CD4-positive, alpha-beta T cell (primary cell): ENCODE results near the gene SNX30. TPM values are rescaled to one million over a fixed set of nuclear protein-coding genes. Genes with fewer than 3 reads are reported as not detected.

Experiments used
- ATAC-seq: fragments of 200-7000 bp; cut with Tn5 transposase; one replicate; pipeline ENCODE4 v1.10.0; 2022; ENCODE audit warnings: mild to moderate bottlenecking; ENCODE audit not compliant: poor library complexity
- CTCF ChIA-PET: fragments of 350-600 bp; sonication (Branson Sonifier 250); formaldehyde crosslinking; loops from one replicate; lab custom pipeline; 2021; ENCODE audit warnings: antibody characterized with exemption, inconsistent platforms; lab: Charles Lee
- POLR2A ChIA-PET: fragments of 350-600 bp; sonication (Branson Sonifier 250); formaldehyde crosslinking; loops from one replicate; lab custom pipeline; 2021; ENCODE audit warnings: antibody characterized with exemption, inconsistent platforms; lab: Charles Lee
- DNase-seq, 14 experiments: peaks; one replicate each; pipeline ENCODE4 v3.0.0-alpha.2; 2013 to 2020; ENCODE audit warnings: mixed read lengths in 2 of 14
- H3K27ac ChIP-seq, 2 donors: one replicate each; pipeline versions ENCODE4 v1.5.1 to v1.7.0; 2013; ENCODE audit warnings: low read length in 2 of 2, low read depth in 1 of 2, mild to moderate bottlenecking in 1 of 2
- H3K27me3 ChIP-seq, 2 experiments: 1 replicate in 1 of 2; 2 replicates in 1 of 2; pipeline versions ENCODE4 v1.6.1 to v1.7.0; 2013; ENCODE audit warnings: low read length in 2 of 2, control low read depth in 1 of 2, mild to moderate bottlenecking in 1 of 2, moderate library complexity in 1 of 2; ENCODE audit not compliant: insufficient read depth in 2 of 2, control insufficient read depth in 1 of 2
- H3K36me3 ChIP-seq: one replicate; pipeline ENCODE4 v1.6.1; 2013; ENCODE audit warnings: low read length, control low read depth; ENCODE audit not compliant: insufficient read depth
- H3K4me1 ChIP-seq: one replicate; pipeline ENCODE4 v1.6.1; 2013; ENCODE audit warnings: low read length, control low read depth; ENCODE audit not compliant: insufficient read depth
- H3K4me3 ChIP-seq: one replicate; pipeline ENCODE4 v1.5.1; 2013; ENCODE audit warnings: mild to moderate bottlenecking, low read length, moderate library complexity
- H3K9me3 ChIP-seq, 2 experiments: 1 replicate in 1 of 2; 2 replicates in 1 of 2; pipeline versions ENCODE4 v1.6.1 to v1.7.0; 2013; ENCODE audit warnings: low read length in 2 of 2, mild to moderate bottlenecking in 2 of 2, control low read depth in 1 of 2, moderate library complexity in 1 of 2; ENCODE audit not compliant: control insufficient read depth in 1 of 2, insufficient read depth in 1 of 2
- H3K27ac Mint-ChIP-seq: one replicate; pipeline ENCODE4 v1.8.0; 2020; ENCODE audit warnings: mixed read lengths
- H3K27me3 Mint-ChIP-seq: one replicate; pipeline ENCODE4 v1.8.0; 2021; ENCODE audit warnings: mixed read lengths
- H3K36me3 Mint-ChIP-seq: one replicate; pipeline ENCODE4 v1.8.0; 2021; ENCODE audit warnings: low read depth, mixed read lengths
- H3K4me1 Mint-ChIP-seq: one replicate; pipeline ENCODE4 v1.8.0; 2021; ENCODE audit warnings: low read depth, mixed read lengths
- H3K4me3 Mint-ChIP-seq: one replicate; pipeline ENCODE4 v1.8.0; 2020; ENCODE audit warnings: mild to moderate bottlenecking, mixed read lengths
- H3K9me3 Mint-ChIP-seq: one replicate; pipeline ENCODE4 v1.8.0; 2020; ENCODE audit warnings: mixed read lengths
- intact Hi-C, 2 experiments: fragments of 100-400 bp; cut with DNase I in 1 of 2; cut with micrococcal nuclease in 1 of 2; formaldehyde crosslinking; loops; one replicate each; pipeline versions ENCODE4 v1.15.1 to v1.9.0; 2023 to 2025; cut with DNase I, micrococcal nuclease
- total RNA-seq, 174 experiments: library from RNA in 2 of 174; stranded (reverse) in 2 of 174; gene quantifications; one replicate each; pipeline ENCODE4 v1.2.3 and lab custom pipeline; 2021 to 2026
- TF ChIP-seq, protein P1 (sequence below): fragments of 200-600 bp; IDR thresholded peaks from one replicate; pipeline ENCODE4 v1.8.0; 2022; ENCODE audit warnings: antibody characterized with exemption, mild to moderate bottlenecking

The SNX30 gene
- total RNA-seq, 2 experiments from 2014 or later, result 5.2 to 5.8 TPM

DNA sequence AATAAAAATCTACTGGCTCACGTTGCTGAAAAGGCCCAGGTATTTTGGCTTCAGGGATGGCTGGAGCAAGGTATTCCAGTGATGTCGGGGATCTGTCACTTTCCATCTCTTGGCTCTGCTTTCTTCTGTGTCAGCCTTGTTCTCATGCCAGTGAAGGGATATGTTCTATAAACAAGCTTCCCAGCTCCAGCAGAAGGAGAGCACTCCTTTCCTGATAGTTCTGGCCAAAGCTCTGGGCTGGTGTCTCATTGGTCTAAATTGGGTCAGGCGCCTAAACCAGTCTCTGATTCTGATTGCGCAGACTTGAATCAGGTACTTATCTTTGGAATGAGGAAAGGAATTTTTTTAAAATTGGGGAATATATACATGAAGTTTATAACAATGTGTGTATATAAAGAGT is 5.1 kb downstream of the SNX30 start:
- Histone ChIP-seq H3K4me3 (no peak overlapping the region), H3K27ac (no peak overlapping the region), H3K27me3 (no peaks in the 10 kb centered on the region), H3K4me1 (peaks cover 71% of the 10 kb centered on the region), H3K9me3 (no peaks in the 10 kb centered on the region), H3K36me3 (no peaks in the 10 kb centered on the region)
- ATAC-seq (no peak), DNase-seq (no peak)
- Mint-ChIP-seq H3K9me3 (no peaks in the 10 kb centered on the region), H3K36me3 (no peaks in the 10 kb centered on the region), H3K27me3 (no peaks in the 10 kb centered on the region), H3K4me1 (peaks cover 74% of the 10 kb centered on the region), H3K4me3 (no peak overlapping the region), H3K27ac (peak overlapping the region; percentile 55)
- ChIA-PET CTCF (no interaction called here), POLR2A (interaction anchor here (2.2 kb wide), 1 partner anchor 38 kb away, joined by 8 read pairs; the partner anchor contains the start of gene INIP)
- TF ChIP-seq, protein P1, sequence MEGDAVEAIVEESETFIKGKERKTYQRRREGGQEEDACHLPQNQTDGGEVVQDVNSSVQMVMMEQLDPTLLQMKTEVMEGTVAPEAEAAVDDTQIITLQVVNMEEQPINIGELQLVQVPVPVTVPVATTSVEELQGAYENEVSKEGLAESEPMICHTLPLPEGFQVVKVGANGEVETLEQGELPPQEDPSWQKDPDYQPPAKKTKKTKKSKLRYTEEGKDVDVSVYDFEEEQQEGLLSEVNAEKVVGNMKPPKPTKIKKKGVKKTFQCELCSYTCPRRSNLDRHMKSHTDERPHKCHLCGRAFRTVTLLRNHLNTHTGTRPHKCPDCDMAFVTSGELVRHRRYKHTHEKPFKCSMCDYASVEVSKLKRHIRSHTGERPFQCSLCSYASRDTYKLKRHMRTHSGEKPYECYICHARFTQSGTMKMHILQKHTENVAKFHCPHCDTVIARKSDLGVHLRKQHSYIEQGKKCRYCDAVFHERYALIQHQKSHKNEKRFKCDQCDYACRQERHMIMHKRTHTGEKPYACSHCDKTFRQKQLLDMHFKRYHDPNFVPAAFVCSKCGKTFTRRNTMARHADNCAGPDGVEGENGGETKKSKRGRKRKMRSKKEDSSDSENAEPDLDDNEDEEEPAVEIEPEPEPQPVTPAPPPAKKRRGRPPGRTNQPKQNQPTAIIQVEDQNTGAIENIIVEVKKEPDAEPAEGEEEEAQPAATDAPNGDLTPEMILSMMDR, result no peak
- intact Hi-C loops, result loop anchor here in 1 of 2 experiments (10.0 kb wide), 1 partner anchor 861 kb away; the partner anchor contains the start of gene UGCG

DNA sequence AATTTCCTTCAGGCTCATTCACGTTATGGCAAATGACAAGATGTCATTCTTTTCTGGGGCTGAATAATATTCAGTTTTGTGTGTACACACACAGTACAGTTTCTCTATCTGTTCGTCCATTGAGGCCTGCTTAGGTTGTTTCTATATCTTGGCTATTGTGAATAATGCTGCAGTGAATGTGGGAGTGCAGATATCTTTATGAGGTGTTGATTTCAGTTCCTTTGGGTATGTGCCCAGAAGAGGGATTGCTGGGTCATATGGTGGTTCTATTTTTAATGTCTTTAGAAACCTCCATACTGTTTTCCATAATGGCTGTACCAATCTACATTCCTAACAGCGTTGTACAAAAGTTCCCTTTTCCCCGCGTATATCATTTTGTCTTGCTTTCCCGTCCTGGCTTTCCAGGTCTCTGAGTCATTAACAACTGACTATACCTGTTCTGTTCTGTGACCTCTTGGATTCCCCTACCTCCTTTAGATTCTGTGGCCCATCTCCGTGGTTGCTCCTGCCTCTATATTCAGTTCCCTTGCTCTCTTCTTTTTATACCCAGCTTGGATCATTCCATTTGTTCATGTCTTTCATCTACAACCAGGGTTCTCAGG is 6.8 kb downstream of the SNX30 start:
- Mint-ChIP-seq H3K27ac (no peak overlapping the region), H3K4me1 (peaks cover 80% of the 10 kb centered on the region), H3K4me3 (no peak overlapping the region), H3K27me3 (no peaks in the 10 kb centered on the region), H3K9me3 (no peaks in the 10 kb centered on the region), H3K36me3 (no peaks in the 10 kb centered on the region)
- intact Hi-C loops, result loop anchor here in 1 of 2 experiments (10.0 kb wide), 1 partner anchor 863 kb away; the partner anchor contains the start of gene UGCG
- H3K9me3 ChIP-seq, result no peaks in the 10 kb centered on the region
- peaks cover 60% of the 10 kb centered on the region for H3K4me1 ChIP-seq
- TF ChIP-seq, protein P1, result no peak
- CTCF ChIA-PET, result no interaction called here
- DNase-seq (no peak), ATAC-seq (no peak)
- H3K4me3 ChIP-seq, result no peak overlapping the region
- no peak overlapping the region for H3K27ac ChIP-seq
- H3K36me3 ChIP-seq, result no peaks in the 10 kb centered on the region
- H3K27me3 ChIP-seq, result no peaks in the 10 kb centered on the region
- POLR2A ChIA-PET, result interaction anchor here (2.2 kb wide), 1 partner anchor 39 kb away, joined by 8 read pairs; the partner anchor contains the start of gene INIP

DNA sequence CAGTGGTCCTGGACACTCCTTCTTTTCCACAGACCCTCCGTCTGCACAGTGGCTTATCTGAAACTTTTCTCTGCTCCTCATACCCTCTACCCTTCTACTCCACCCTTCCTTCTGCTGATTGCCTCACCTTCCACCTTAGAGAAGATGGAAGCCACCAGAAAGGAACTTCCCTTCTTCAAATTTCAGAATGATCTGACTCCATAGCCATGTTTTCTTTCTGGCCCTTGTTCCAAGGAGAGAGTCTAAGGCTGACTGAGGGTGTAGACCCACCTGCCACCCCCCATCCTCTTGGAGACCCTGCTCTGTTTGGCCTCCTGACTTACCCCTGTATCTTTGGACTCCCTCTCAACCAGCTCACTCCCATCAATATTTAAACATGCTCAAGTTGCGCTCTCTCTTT is 7.4 kb downstream of the SNX30 start:
- Histone ChIP-seq H3K36me3 (peaks cover 2% of the 10 kb centered on the region), H3K27ac (no peak overlapping the region), H3K4me3 (no peak overlapping the region), H3K9me3 (no peaks in the 10 kb centered on the region), H3K4me1 (peaks cover 55% of the 10 kb centered on the region), H3K27me3 (no peaks in the 10 kb centered on the region)
- intact Hi-C loops, result loop anchor here in 1 of 2 experiments (10.0 kb wide), 1 partner anchor 863 kb away; the partner anchor contains the start of gene UGCG
- Mint-ChIP-seq H3K27ac (no peak overlapping the region), H3K4me3 (no peak overlapping the region), H3K27me3 (no peaks in the 10 kb centered on the region), H3K36me3 (no peaks in the 10 kb centered on the region), H3K9me3 (no peaks in the 10 kb centered on the region), H3K4me1 (peaks cover 78% of the 10 kb centered on the region)
- DNase-seq (no peak), ATAC-seq (no peak)
- POLR2A ChIA-PET, result no interaction called here
- CTCF ChIA-PET, result no interaction called here
- TF ChIP-seq, protein P1, result no peak
